NT2/D1 (cell line): Measurements from ENCODE around the gene LRRC8A.

ENCODE experiments used
- SUZ12 ChIP-seq: IDR thresholded peaks from 2 replicates; pipeline ENCODE4 v1.6.1; 2011; ENCODE audit not compliant: insufficient read length, insufficient read depth; ENCODE audit errors: extremely low read depth
- ZNF274 ChIP-seq: IDR thresholded peaks from 2 replicates; pipeline ENCODE4 v1.6.1; 2011; ENCODE audit warnings: mild to moderate bottlenecking, low read depth, low read length

DNA sequence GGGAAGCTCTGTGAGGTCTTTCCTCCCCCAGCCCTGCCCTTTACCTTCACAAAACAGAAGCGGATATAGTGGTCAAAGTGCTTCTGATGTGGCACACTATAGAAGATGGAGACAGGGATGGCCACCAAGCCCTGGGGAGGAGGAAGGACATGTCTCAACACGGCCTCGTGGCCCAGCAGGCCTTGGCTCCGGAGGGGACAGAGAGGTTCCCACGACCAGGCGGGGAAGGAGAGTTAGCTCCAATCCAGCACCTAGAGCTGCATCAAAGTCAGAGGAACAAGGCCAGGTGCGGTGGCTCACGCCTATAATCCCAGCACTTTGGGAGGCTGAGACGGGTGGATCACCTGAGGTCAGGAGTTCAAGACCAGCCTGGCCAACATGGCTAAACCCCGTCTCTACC is 48.2 kb upstream of the LRRC8A start:
- TF ChIP-seq SUZ12 (no peak), ZNF274 (no peak)
